HCT116 (cell line): ENCODE results near the gene RND2.

Source experiments
- CEBPB ChIP-seq: IDR thresholded peaks from 2 replicates; pipeline ENCODE4 v1.6.1; 2012; ENCODE audit warnings: low read depth
- CTCF ChIP-seq, 3 experiments: fragments of 200-600 bp in 1 of 3; sonication (generic) in 1 of 3; IDR thresholded peaks in 2 of 3; conservative IDR thresholded peaks in 1 of 3; 2 replicates each; pipeline ENCODE4 v1.5.1; 2012 to 2017; ENCODE audit warnings: low read depth in 2 of 3, low read length in 2 of 3, antibody characterized with exemption in 1 of 3, borderline replicate concordance in 1 of 3, control low read depth in 1 of 3, mild to moderate bottlenecking in 1 of 3, mixed read lengths in 1 of 3, mixed run types in 1 of 3, moderate library complexity in 1 of 3; ENCODE audit not compliant: insufficient read depth in 1 of 3
- POLR2A ChIP-seq: IDR thresholded peaks from 2 replicates; pipeline ENCODE4 v1.7.0; 2011; ENCODE audit warnings: borderline replicate concordance; ENCODE audit not compliant: insufficient read depth, insufficient read length; ENCODE audit errors: extremely low read depth
- SIN3A ChIP-seq: IDR thresholded peaks from 2 replicates; pipeline ENCODE4 v1.6.1; 2012; ENCODE audit warnings: low read depth

GRCh38 chr17:43056051-43056450 lies 31.0 kb downstream of the RND2 start:
- no peak for TF ChIP-seq SIN3A
- TF ChIP-seq CTCF (IDR thresholded peaks at IDR 0.05 in 2 of 3, conservative IDR thresholded peaks at IDR 0.05 in 1 of 3; ENCODE audit: borderline replicate concordance in 1 of 3, insufficient read depth in 1 of 3, low read depth in 2 of 3, low read length in 2 of 3), result no peak
- no peak for TF ChIP-seq POLR2A
- TF ChIP-seq CEBPB, result no peak
